ENCODE data around the gene CARM1. TPM values are rescaled to one million over a fixed set of nuclear protein-coding genes. Genes with fewer than 3 reads are reported as not detected.

The CARM1 gene
- total and polyA plus RNA-seq, 2 donors from 2014 or later, result 21.9 to 41.2 TPM

GRCh38 chr19:10878253-10878652 lies 6.9 kb downstream of the CARM1 start:
- no peaks in the 10 kb centered on the region for H3K27me3 ChIP-seq (ENCODE audit: control insufficient read depth, insufficient read depth, low read length)
- no peaks in the 10 kb centered on the region for H3K36me3 ChIP-seq (ENCODE audit: control insufficient read depth in 2 of 3, insufficient read depth in 3 of 3, low read length in 3 of 3)
- DNase-seq, result no peak
- TF ChIP-seq, protein P1, sequence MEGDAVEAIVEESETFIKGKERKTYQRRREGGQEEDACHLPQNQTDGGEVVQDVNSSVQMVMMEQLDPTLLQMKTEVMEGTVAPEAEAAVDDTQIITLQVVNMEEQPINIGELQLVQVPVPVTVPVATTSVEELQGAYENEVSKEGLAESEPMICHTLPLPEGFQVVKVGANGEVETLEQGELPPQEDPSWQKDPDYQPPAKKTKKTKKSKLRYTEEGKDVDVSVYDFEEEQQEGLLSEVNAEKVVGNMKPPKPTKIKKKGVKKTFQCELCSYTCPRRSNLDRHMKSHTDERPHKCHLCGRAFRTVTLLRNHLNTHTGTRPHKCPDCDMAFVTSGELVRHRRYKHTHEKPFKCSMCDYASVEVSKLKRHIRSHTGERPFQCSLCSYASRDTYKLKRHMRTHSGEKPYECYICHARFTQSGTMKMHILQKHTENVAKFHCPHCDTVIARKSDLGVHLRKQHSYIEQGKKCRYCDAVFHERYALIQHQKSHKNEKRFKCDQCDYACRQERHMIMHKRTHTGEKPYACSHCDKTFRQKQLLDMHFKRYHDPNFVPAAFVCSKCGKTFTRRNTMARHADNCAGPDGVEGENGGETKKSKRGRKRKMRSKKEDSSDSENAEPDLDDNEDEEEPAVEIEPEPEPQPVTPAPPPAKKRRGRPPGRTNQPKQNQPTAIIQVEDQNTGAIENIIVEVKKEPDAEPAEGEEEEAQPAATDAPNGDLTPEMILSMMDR (IDR thresholded peaks at IDR 0.05; ENCODE audit: borderline replicate concordance, extremely low read depth, insufficient read depth), result no peak
- no peak for FAIRE-seq
- no peak overlapping the region for H3K4me3 ChIP-seq (ENCODE audit: low read length in 3 of 3)
- intact Hi-C loops (cut with DNase I), result no loop called here
- no peak overlapping the region for H3K27ac ChIP-seq (ENCODE audit: low read depth in 2 of 2, low read length in 2 of 2)
- peaks cover 0 to 2% (median 0%) of the 10 kb centered on the region in 3 donors for H3K9me3 ChIP-seq (ENCODE audit: control insufficient read depth in 2 of 3, insufficient read depth in 1 of 3, low read length in 3 of 3)
- H3K9ac ChIP-seq (ENCODE audit: low read length in 3 of 3), result no peak overlapping the region
- H3K4me1 ChIP-seq (ENCODE audit: control insufficient read depth in 2 of 3, insufficient read depth in 2 of 3, low read depth in 1 of 3, low read length in 3 of 3), result peaks cover 0 to 6% (median 2%) of the 10 kb centered on the region in 3 donors

GRCh38 chr19:10881403-10882107 lies 10.2 kb downstream of the CARM1 start:
- Histone ChIP-seq H3K9ac (ENCODE audit: low read length in 3 of 3) (no peak overlapping the region), H3K36me3 (ENCODE audit: control insufficient read depth in 2 of 3, insufficient read depth in 3 of 3, low read length in 3 of 3) (no peaks in the 10 kb centered on the region), H3K4me3 (ENCODE audit: low read length in 3 of 3) (no peak overlapping the region), H3K9me3 (ENCODE audit: control insufficient read depth in 2 of 3, insufficient read depth in 1 of 3, low read length in 3 of 3) (peaks cover 0 to 2% (median 0%) of the 10 kb centered on the region in 3 donors), H3K4me1 (ENCODE audit: control insufficient read depth in 2 of 3, insufficient read depth in 2 of 3, low read depth in 1 of 3, low read length in 3 of 3) (peaks cover 0 to 6% (median 0%) of the 10 kb centered on the region in 3 donors), H3K27me3 (ENCODE audit: control insufficient read depth, insufficient read depth, low read length) (no peaks in the 10 kb centered on the region), H3K27ac (ENCODE audit: low read depth in 2 of 2, low read length in 2 of 2) (no peak overlapping the region)
- FAIRE-seq, result no peak
- no peak for DNase-seq
- TF ChIP-seq, protein P1 (IDR thresholded peaks at IDR 0.05; ENCODE audit: borderline replicate concordance, extremely low read depth, insufficient read depth), result no peak
- intact Hi-C loops (cut with DNase I), result no loop called here

DNA sequence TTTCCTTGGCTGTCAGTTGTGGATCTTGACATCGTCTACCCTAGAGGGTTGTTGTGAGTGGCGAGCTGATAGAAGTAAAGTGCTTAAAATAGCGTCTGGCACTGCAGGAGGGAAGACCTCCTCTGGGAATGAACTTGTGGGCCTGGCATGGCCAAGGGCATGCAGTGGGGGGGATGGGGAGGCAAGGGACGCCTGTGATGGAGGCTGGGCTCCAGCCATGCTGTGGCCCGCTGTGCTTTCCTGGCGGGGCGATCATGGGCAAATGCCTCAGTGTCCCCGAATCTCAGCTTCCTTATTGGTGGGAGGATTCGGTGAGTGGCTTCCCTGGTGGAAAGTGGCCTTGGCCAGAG lies 10.7 kb downstream of the CARM1 start:
- Histone ChIP-seq H3K4me3 (ENCODE audit: low read length in 3 of 3) (no peak overlapping the region), H3K9ac (ENCODE audit: low read length in 3 of 3) (no peak overlapping the region), H3K27ac (ENCODE audit: low read depth in 2 of 2, low read length in 2 of 2) (no peak overlapping the region), H3K9me3 (ENCODE audit: control insufficient read depth in 2 of 3, insufficient read depth in 1 of 3, low read length in 3 of 3) (peaks cover 0 to 2% (median 0%) of the 10 kb centered on the region in 3 donors), H3K36me3 (ENCODE audit: control insufficient read depth in 2 of 3, insufficient read depth in 3 of 3, low read length in 3 of 3) (no peaks in the 10 kb centered on the region), H3K27me3 (ENCODE audit: control insufficient read depth, insufficient read depth, low read length) (no peaks in the 10 kb centered on the region), H3K4me1 (ENCODE audit: control insufficient read depth in 2 of 3, insufficient read depth in 2 of 3, low read depth in 1 of 3, low read length in 3 of 3) (peaks cover 0 to 6% (median 0%) of the 10 kb centered on the region in 3 donors)
- FAIRE-seq (no peak), DNase-seq (no peak)
- intact Hi-C loops (cut with DNase I), result no loop called here
- TF ChIP-seq, protein P1 (IDR thresholded peaks at IDR 0.05; ENCODE audit: borderline replicate concordance, extremely low read depth, insufficient read depth), result no peak
